Measurements from ENCODE around the gene OR51B2. TPM values are rescaled to one million over a fixed set of nuclear protein-coding genes. Genes with fewer than 3 reads are reported as not detected.
A peak's percentile ranks its signal among the peaks of the same experiment; 100 is the strongest.
"Not testable (repeated sequence)": the region's sequence is repeated elsewhere in the genome, so short reads cannot be mapped to it uniquely, and the experiment has no call there.

The OR51B2 gene
- not detected in 2 replicates for total RNA-seq

GRCh38 chr11:5324197-5324596, at the start of gene OR51B2:
Gene OR51B2 (minus strand): TSS chr11:5324297. CDS start chr11:5324297, 0 bp downstream.
- no peak within 1 kb of the TSS for H3K4me3 ChIP-seq (ENCODE audit: low read depth, low read length)
- no peak for DNase-seq (ENCODE audit: low read depth)
- TF ChIP-seq CTCF (conservative IDR thresholded peaks at IDR 0.05; ENCODE audit: low read depth, low read length) = no peak

GRCh38 chr11:5369789-5370188, 45.7 kb upstream of the OR51B2 start:
- peak; percentile 22 for TF ChIP-seq CTCF (conservative IDR thresholded peaks at IDR 0.05; ENCODE audit: low read depth, low read length)
- DNase-seq (ENCODE audit: low read depth) = no peak
- H3K4me3 ChIP-seq (ENCODE audit: low read depth, low read length) = no peak overlapping the region

- no peak for DNase-seq (ENCODE audit: low read depth)
- no peak for TF ChIP-seq CTCF (conservative IDR thresholded peaks at IDR 0.05; ENCODE audit: low read depth, low read length)
- no peak overlapping the region for H3K4me3 ChIP-seq (ENCODE audit: low read depth, low read length)
These were observed 44.5 kb upstream of the OR51B2 start for GRCh38 chr11:5368502-5369043.

- no peak for DNase-seq (ENCODE audit: low read depth)
- TF ChIP-seq CTCF (conservative IDR thresholded peaks at IDR 0.05; ENCODE audit: low read depth, low read length) = no peak
- H3K4me3 ChIP-seq (ENCODE audit: low read depth, low read length) = no peak overlapping the region
These were observed 43.5 kb upstream of the OR51B2 start for GRCh38 chr11:5367448-5368074.

GRCh38 chr11:5366856-5367255, 42.8 kb upstream of the OR51B2 start:
- H3K4me3 ChIP-seq (ENCODE audit: low read depth, low read length) = no peak overlapping the region
- TF ChIP-seq CTCF (conservative IDR thresholded peaks at IDR 0.05; ENCODE audit: low read depth, low read length) = no peak
- no peak for DNase-seq (ENCODE audit: low read depth)

GRCh38 chr11:5366365-5366764, 42.3 kb upstream of the OR51B2 start:
- H3K4me3 ChIP-seq (ENCODE audit: low read depth, low read length); DNase-seq (ENCODE audit: low read depth): not testable (repeated sequence)

- no peak overlapping the region for H3K4me3 ChIP-seq (ENCODE audit: low read depth, low read length)
- TF ChIP-seq CTCF (conservative IDR thresholded peaks at IDR 0.05; ENCODE audit: low read depth, low read length) = no peak
- peak; percentile 15 for DNase-seq (ENCODE audit: low read depth)
These were observed 40.1 kb upstream of the OR51B2 start for GRCh38 chr11:5364214-5364613.

Measured in epithelial cell of proximal tubule (primary cell).